Common myeloid progenitor, CD34-positive (primary cell): Measurements from ENCODE around the gene SELENON.

Experiments
- CTCF ChIA-PET: fragments of 350-600 bp; sonication (Branson Sonifier 250); formaldehyde crosslinking; loops from one replicate; lab custom pipeline; 2021; ENCODE audit warnings: antibody characterized with exemption; lab: Charles Lee
- POLR2A ChIA-PET: fragments of 350-600 bp; sonication (Branson Sonifier 250); formaldehyde crosslinking; loops from one replicate; lab custom pipeline; 2021; ENCODE audit warnings: antibody characterized with exemption; lab: Charles Lee
- DNase-seq, 3 donors: peaks; one replicate each; pipeline versions ENCODE4 v3.0.0 to v3.0.0-alpha.2; 2013
- H3K27ac ChIP-seq, 2 experiments: 1 replicate in 1 of 2; 2 replicates in 1 of 2; pipeline ENCODE4 v1.7.0; 2013; ENCODE audit warnings: inconsistent platforms in 2 of 2, low read length in 2 of 2, mild to moderate bottlenecking in 2 of 2, low read depth in 1 of 2, moderate library complexity in 1 of 2; ENCODE audit not compliant: severe bottlenecking in 2 of 2, insufficient read depth in 1 of 2, poor library complexity in 1 of 2
- H3K27me3 ChIP-seq, 5 experiments: replicated peaks in 2 of 5; 1 replicate in 3 of 5; 2 replicates in 2 of 5; pipeline versions ENCODE4 v1.6.1 to v1.7.0; 2013; ENCODE audit warnings: low read length in 4 of 5, mild to moderate bottlenecking in 2 of 5, moderate library complexity in 2 of 5, inconsistent platforms in 1 of 5; ENCODE audit not compliant: insufficient read depth in 5 of 5, control insufficient read depth in 4 of 5
- H3K36me3 ChIP-seq, 4 experiments: 1 replicate in 2 of 4; 2 replicates in 2 of 4; pipeline versions ENCODE4 v1.6.1 to v1.7.0; 2013; ENCODE audit warnings: low read length in 3 of 4, control low read depth in 1 of 4, mild to moderate bottlenecking in 1 of 4; ENCODE audit not compliant: control insufficient read depth in 4 of 4, insufficient read depth in 4 of 4
- H3K4me1 ChIP-seq, 4 experiments: 1 replicate in 3 of 4; 2 replicates in 1 of 4; pipeline versions ENCODE4 v1.6.1 to v1.7.1; 2013; ENCODE audit warnings: low read length in 3 of 4, mild to moderate bottlenecking in 3 of 4, control low read depth in 1 of 4, inconsistent platforms in 1 of 4, moderate library complexity in 1 of 4; ENCODE audit not compliant: control insufficient read depth in 4 of 4, insufficient read depth in 4 of 4; ENCODE audit errors: control extremely low read depth in 1 of 4
- H3K4me3 ChIP-seq, 7 experiments: 1 replicate in 4 of 7; 2 replicates in 3 of 7; pipeline versions ENCODE4 v1.5.1 to v1.7.0; 2013; ENCODE audit warnings: mild to moderate bottlenecking in 7 of 7, low read length in 6 of 7, moderate library complexity in 6 of 7, inconsistent platforms in 2 of 7, low read depth in 2 of 7, control low read depth in 1 of 7; ENCODE audit not compliant: insufficient read depth in 4 of 7, control insufficient read depth in 1 of 7; ENCODE audit errors: extremely low read depth in 1 of 7
- H3K9me3 ChIP-seq, 5 experiments: 1 replicate in 4 of 5; 2 replicates in 1 of 5; pipeline versions ENCODE4 v1.6.1 to v1.7.1; 2013; ENCODE audit warnings: low read length in 4 of 5, mild to moderate bottlenecking in 2 of 5, inconsistent platforms in 1 of 5, low read depth in 1 of 5, moderate library complexity in 1 of 5; ENCODE audit not compliant: control insufficient read depth in 4 of 5, insufficient read depth in 2 of 5; ENCODE audit errors: control extremely low read depth in 1 of 5
- WGBS: methylation state at CpG from one replicate; pipeline ENCODE4 v1.1.5; 2013; ENCODE audit not compliant: insufficient coverage; 5-methylcytosine and 5-hydroxymethylcytosine counted together

Gene SELENON

DNA sequence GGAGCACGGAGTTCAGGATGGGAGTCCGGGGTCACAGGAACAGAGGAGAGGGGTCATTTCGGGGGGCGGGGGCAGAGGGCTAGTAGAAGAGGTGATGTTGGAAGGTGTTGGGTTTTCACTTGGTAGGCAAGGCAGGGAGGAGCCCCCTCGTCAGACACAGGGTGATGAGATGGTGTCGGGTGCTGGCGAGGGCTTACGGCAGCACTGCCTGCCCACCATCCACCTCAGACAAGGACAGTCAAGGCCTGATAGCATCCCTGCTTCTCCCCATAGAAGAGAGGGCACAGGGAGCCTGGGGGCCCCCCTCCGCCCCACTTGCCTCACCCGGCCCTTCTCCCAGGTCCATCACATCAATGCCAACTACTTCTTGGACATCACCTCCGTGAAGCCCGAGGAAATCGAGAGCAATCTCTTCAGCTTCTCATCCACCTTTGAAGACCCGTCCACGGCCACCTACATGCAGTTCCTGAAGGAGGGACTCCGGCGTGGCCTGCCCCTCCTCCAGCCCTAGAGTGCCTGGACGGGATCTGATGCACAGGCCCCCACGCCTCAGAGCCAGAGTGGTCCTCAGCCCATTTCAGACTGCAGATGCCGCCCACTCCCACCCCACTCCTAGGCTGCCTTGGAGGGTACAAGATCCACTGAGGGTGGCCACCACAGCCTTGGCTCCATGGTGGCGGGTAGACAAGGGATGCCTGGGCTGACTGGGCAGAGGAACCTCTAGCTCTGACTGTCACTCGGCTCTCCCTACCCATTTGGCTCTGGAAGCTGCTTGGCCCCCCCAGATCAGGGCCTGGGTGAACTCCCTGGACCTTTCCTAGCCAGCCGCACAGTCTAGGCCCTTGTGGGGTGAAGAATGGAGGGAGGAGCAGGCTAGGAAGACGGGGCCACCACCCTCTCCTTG, 15.5 kb downstream of the SELENON start:
- H3K36me3 ChIP-seq: peaks cover 0 to 34% (median 19%) of the 10 kb centered on the region in 4 experiments
- CTCF ChIA-PET: no interaction called here
- WGBS: over 99% methylated on average over 22 of the region's 24 CpGs
- H3K9me3 ChIP-seq: no peaks in the 10 kb centered on the region
- H3K27ac ChIP-seq: no peak overlapping the region
- no peak overlapping the region for H3K4me3 ChIP-seq
- DNase-seq: no peak
- POLR2A ChIA-PET: no interaction called here
- H3K27me3 ChIP-seq: no peaks in the 10 kb centered on the region
- peaks cover 3 to 24% (median 22%) of the 10 kb centered on the region in 4 experiments for H3K4me1 ChIP-seq

- CTCF ChIA-PET: no interaction called here
Measured at GRCh38 chr1:25816112-25816718, 16.2 kb downstream of the SELENON start.

DNA sequence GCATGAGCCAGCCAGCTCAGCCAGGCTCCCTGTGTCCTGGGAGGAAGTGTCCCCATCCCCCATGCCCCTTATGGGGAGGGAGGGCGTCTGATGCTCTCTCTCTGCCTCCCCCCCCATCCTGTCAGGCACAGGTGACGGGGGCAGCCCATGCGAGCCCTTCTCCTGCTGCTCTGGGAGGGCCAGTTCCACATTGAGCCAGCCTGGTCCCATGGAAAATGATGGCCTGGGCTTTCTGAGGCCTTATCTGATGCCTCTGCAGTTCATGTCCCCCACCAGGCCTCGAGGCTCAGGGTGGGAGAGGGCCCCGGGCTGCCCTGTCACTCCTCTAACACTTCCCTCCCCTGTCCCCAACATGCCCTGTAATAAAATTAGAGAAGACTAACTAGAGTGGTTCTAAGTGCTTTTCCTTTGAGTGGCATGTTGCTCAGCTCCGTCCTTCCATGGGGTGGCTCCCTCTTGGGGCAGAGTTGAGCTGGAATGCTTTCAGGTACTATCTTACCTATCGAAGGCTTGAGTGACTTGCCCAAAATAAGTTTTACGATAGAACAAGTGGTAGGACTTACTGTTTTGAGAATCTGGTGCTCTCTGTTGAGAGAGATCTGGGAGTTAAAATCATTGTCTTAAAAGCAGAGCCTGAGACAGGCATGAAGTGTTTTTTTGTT, 18.0 kb downstream of the SELENON start:
- CTCF ChIA-PET: interaction anchor here (1.0 kb wide), 1 partner anchor 314 kb away, joined by 3 read pairs; no protein-coding TSS in a partner anchor
- Histone ChIP-seq H3K27ac (no peak overlapping the region), H3K36me3 (peaks cover 0 to 28% (median 17%) of the 10 kb centered on the region in 4 experiments), H3K9me3 (no peaks in the 10 kb centered on the region), H3K27me3 (no peaks in the 10 kb centered on the region), H3K4me1 (peaks cover 6 to 36% (median 32%) of the 10 kb centered on the region in 4 experiments), H3K4me3 (no peak overlapping the region)
- POLR2A ChIA-PET: no interaction called here
- no peak for DNase-seq
- 58% methylated on average over 6 of the region's 8 CpGs for WGBS

More at GRCh38 chr1:25816112-25816718, 16.2 kb downstream of the SELENON start:
- 95% methylated on average over 13 of the region's 15 CpGs for WGBS
- H3K27ac ChIP-seq: no peak overlapping the region
- H3K4me1 ChIP-seq: peaks cover 3 to 29% (median 26%) of the 10 kb centered on the region in 4 experiments
- DNase-seq: no peak
- H3K36me3 ChIP-seq: peaks cover 0 to 32% (median 19%) of the 10 kb centered on the region in 4 experiments
- H3K27me3 ChIP-seq: no peaks in the 10 kb centered on the region
- POLR2A ChIA-PET: no interaction called here
- no peak overlapping the region for H3K4me3 ChIP-seq
- no peaks in the 10 kb centered on the region for H3K9me3 ChIP-seq

DNA sequence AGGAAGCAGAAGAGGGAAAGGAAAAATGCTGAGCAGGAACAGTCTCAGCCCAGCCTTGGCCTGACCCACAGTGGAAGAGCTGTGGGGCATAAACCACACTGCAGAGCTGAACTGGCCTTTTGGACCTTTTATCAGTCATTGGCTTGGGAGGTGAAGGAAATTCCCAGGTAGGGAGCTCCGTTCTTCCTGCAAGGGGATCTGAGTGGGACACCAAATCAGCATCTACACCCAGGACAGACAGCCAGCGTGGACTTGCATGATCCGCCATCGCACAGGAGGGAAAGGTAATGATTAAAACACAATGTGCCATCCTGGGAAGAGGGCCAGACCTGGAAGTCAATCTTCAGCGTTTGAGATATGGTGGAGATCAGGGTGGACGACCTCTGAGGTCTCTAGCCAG, 18.6 kb downstream of the SELENON start:
- H3K4me1 ChIP-seq: peaks cover 6 to 36% (median 32%) of the 10 kb centered on the region in 4 experiments
- DNase-seq: no peak
- H3K4me3 ChIP-seq: no peak overlapping the region
- H3K27me3 ChIP-seq: no peaks in the 10 kb centered on the region
- ChIA-PET POLR2A (no interaction called here), CTCF (interaction anchor here (1.0 kb wide), 1 partner anchor 315 kb away, joined by 3 read pairs; no protein-coding TSS in a partner anchor)
- no peak overlapping the region for H3K27ac ChIP-seq
- peaks cover 0 to 30% (median 18%) of the 10 kb centered on the region in 4 experiments for H3K36me3 ChIP-seq
- H3K9me3 ChIP-seq: no peaks in the 10 kb centered on the region
- WGBS: 86% methylated on average over 6 of the region's 6 CpGs

DNA sequence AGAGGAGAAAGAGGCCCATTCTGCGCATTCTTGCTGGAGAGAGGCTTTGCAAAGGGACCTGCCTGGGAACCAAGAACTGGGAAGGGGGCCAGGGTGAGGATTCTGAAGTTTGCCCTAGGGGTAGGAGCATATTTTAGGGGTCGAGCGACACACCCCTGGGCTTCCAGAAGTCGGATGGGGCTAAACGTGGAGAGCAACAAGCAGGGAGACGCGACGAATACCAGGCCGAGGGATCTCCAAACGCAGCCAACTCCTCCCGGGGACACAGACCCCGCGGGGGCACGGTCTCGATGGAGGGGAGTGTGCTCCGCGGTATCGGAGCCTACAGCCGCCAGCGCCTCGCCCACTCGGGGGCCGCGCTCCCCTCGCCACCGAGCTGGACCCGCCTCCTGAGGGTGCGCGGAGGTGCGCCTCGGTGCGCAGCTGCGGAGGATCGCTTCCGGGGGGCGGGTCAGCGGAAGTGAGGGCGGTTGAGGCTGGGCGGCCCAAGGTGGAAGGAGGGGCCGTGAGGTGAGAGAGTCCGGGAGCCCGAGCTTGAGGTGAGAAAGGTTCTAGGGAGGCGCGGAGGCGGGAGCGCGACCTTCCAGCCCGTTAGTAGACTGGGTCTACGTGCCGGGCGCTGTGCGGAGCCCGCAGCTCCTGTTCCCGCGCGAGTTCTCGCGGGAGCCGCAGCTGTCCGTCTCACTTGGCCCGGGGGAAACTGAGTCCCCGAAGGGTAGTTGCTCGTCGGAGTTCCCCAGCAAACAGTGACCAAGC, 19.7 kb downstream of the SELENON start, which contains the start of gene MTFR1L:
MTFR1L (plus strand) TSS at position 464 of the 756 bp plus-strand sequence. CDS start 3,151 bp downstream, outside the sequence.
- Histone ChIP-seq H3K4me1 (peaks cover 6 to 36% (median 32%) of the 10 kb centered on the region in 4 experiments), H3K27ac (peak within 1 kb of the TSS; percentile 58 to 87), H3K27me3 (no peaks in the 10 kb centered on the region), H3K4me3 (peak within 1 kb of the TSS; percentile 72 to 93 (median 88)), H3K36me3 (peaks cover 0 to 23% (median 17%) of the 10 kb centered on the region in 4 experiments), H3K9me3 (no peaks in the 10 kb centered on the region)
- WGBS: under 1% methylated on average over 55 of the region's 64 CpGs
- ChIA-PET POLR2A (interaction anchor here (0.6 to 1.3 kb wide), 4 partner anchors 10 to 1106 kb away, joined by 3 to 4 read pairs (median 4); partner anchors contain the start of gene PAFAH2), CTCF (interaction anchor here (0.8 to 2.7 kb wide), 4 partner anchors 10 to 76 kb away, joined by 3 to 8 read pairs (median 3); no protein-coding TSS in a partner anchor)
- DNase-seq: peak; percentile 84 to 93 (median 90)
